Heart right ventricle (tissue), 16 donors: ENCODE measurements around the gene TAF10. TPM values are rescaled to one million over a fixed set of nuclear protein-coding genes. Genes with fewer than 3 reads are reported as not detected.

Experiments used
- ATAC-seq, 8 donors: fragments of 200-7000 bp; cut with Tn5 transposase; one replicate each; pipeline ENCODE4 v1.9.1; 2020; ENCODE audit warnings: mild to moderate bottlenecking in 8 of 8, moderate library complexity in 8 of 8, moderate number of reproducible peaks in 1 of 8
- DNase-seq, 2 donors: peaks; one replicate each; pipeline ENCODE4 v3.0.0-alpha.2; 2020
- H3K27ac ChIP-seq, 10 donors: fragments of 200-600 bp; sonication (generic) in 2 of 10; one replicate each; pipeline versions ENCODE4 v1.5.0 to v1.8.0; 2020 to 2022; ENCODE audit warnings: mild to moderate bottlenecking in 3 of 10
- H3K27me3 ChIP-seq, 7 donors: fragments of 200-600 bp; one replicate each; pipeline ENCODE4 v1.8.0; 2021 to 2022; ENCODE audit warnings: mild to moderate bottlenecking in 2 of 7
- H3K36me3 ChIP-seq, 9 donors: fragments of 200-600 bp; sonication (generic) in 1 of 9; one replicate each; pipeline versions ENCODE4 v1.5.0 to v1.8.0; 2020 to 2022; ENCODE audit warnings: mild to moderate bottlenecking in 2 of 9
- H3K4me1 ChIP-seq, 9 donors: fragments of 200-600 bp; sonication (generic) in 1 of 9; one replicate each; pipeline versions ENCODE4 v1.5.0 to v1.8.0; 2020 to 2022; ENCODE audit warnings: mild to moderate bottlenecking in 4 of 9
- H3K4me3 ChIP-seq, 10 donors: fragments of 200-600 bp; sonication (generic) in 2 of 10; one replicate each; pipeline versions ENCODE4 v1.5.0 to v1.8.0; 2020 to 2022; ENCODE audit warnings: mild to moderate bottlenecking in 7 of 10, moderate library complexity in 2 of 10
- H3K9me3 ChIP-seq, 11 donors: fragments of 200-600 bp in 10 of 11; sonication (generic) in 2 of 11; one replicate each; pipeline versions ENCODE4 v1.5.0 to v1.8.0; 2013 to 2022; ENCODE audit warnings: mild to moderate bottlenecking in 2 of 11, control low read depth in 1 of 11, moderate library complexity in 1 of 11
- CTCF ChIP-seq, 9 donors: fragments of 200-600 bp; sonication (generic) in 2 of 9; IDR thresholded peaks; one replicate each; pipeline versions ENCODE4 v1.5.0 to v1.8.0; 2021 to 2022; ENCODE audit warnings: antibody characterized with exemption in 9 of 9, mild to moderate bottlenecking in 5 of 9, moderate library complexity in 1 of 9
- WGBS, 2 donors: extraction: QIAGEN DNeasy Blood & Tissue Kit; methylation state at CpG; one replicate each; pipeline ENCODE4 v1.1.7; 2013; ENCODE audit warnings: inconsistent platforms in 1 of 2; 5-methylcytosine and 5-hydroxymethylcytosine counted together
- intact Hi-C, 10 donors: fragments of 100-400 bp; cut with DNase I; formaldehyde crosslinking; loops; one replicate each; pipeline versions ENCODE4 v1.11.1 to v1.14.2; 2022
- polyA plus RNA-seq, 2 donors: library from polyadenylated mRNA; stranded (reverse); fragments of 200-250 nt; gene quantifications; one replicate each; pipeline ENCODE4 v1.2.3, GENCODE V29; 2013
- total RNA-seq, 10 donors: library from RNA; stranded (reverse); fragmentation: NEBNext Ultra II Directional in 3 of 10; extraction: Animal tissue kit (Norgen Biotek cat#: 25700) in 3 of 10; gene quantifications; one replicate each; pipeline versions ENCODE4 v1.2.1 to v1.2.4, GENCODE V29; 2021 to 2023
- donor health status: Arrhythmogenic right ventricular cardiomyopathy.
- donor health status: ischemic (EF 13 %, LVEDD 7.1; RV severe dilation, severe dysfunction).
- donor health status: healthy with polysubstance abuse.
- donor health status: DM: no; HTN: yes; CAD: no.
- donor health status: DM: no; HTN: no; CAD: no.
- donor health status: ischemic (EF 25% LVEDD 6.9; RV normal size, moderate dysfunction).
- donor health status: ischemic (EF 25% LVEDD 5.7; RV mildly dilated, moderate dysfunction).
- donor health status: healthy.
- donor health status: DM: yes; HTN: yes; CAD: no.
- donor health status: Ischemic cardiomyopathy.
- donor health status: ischemic (EF 35%, LVEDD 5.7; RV mildly dilated, moderate dysfunction).
- donor health status: nonischemic (EF 11% LVEDD 7.7; RV severe dilation, severe dysfunction).
- donor health status: DM: yes; HTN: yes; CAD: no.
- donor health status: PGD.
- donor health status: ischemic (EF 29% LVEDD 5.4; RV normal size, mild dysfunction).
- donor health status: nonischemic (EF 23%, LVEDD 6.1; RV moderate dilation, normal function).

TAF10 gene
- total and polyA plus RNA-seq, 12 donors, result 78.0 to 254 (median 90.5) TPM

GRCh38 chr11:6563667-6564066 lies 48.3 kb downstream of the TAF10 start:
- WGBS, 2 donors, result 86 to 93% methylated on average over 10 of the region's 10 CpGs
- Histone ChIP-seq H3K4me1 (peaks cover 0 to 24% (median 5%) of the 10 kb centered on the region in 9 donors), H3K36me3 (peaks cover 0 to 12% (median 0%) of the 10 kb centered on the region in 9 donors), H3K27me3 (no peaks in the 10 kb centered on the region), H3K9me3 (no peaks in the 10 kb centered on the region), H3K27ac (no peak overlapping the region), H3K4me3 (no peak overlapping the region)
- intact Hi-C loops, result no loop called here
- DNase-seq, result no peak
- TF ChIP-seq CTCF (IDR thresholded peaks at IDR 0.05), result no peak
- ATAC-seq, result no peak

GRCh38 chr11:6563121-6563619 lies 48.8 kb downstream of the TAF10 start:
- H3K9me3 ChIP-seq, result no peaks in the 10 kb centered on the region
- H3K27me3 ChIP-seq, result no peaks in the 10 kb centered on the region
- ATAC-seq (no peak), DNase-seq (no peak)
- H3K4me1 ChIP-seq, result peaks cover 0 to 22% (median 3%) of the 10 kb centered on the region in 9 donors
- H3K27ac ChIP-seq, result no peak overlapping the region
- no peak for TF ChIP-seq CTCF (IDR thresholded peaks at IDR 0.05)
- peaks cover 0 to 12% (median 0%) of the 10 kb centered on the region in 9 donors for H3K36me3 ChIP-seq
- intact Hi-C loops, result no loop called here
- no peak overlapping the region for H3K4me3 ChIP-seq
- WGBS, 2 donors, result 94 to 98% methylated on average over 4 of the region's 4 CpGs

GRCh38 chr11:6561288-6561687 lies 50.7 kb downstream of the TAF10 start:
- Histone ChIP-seq H3K4me3 (no peak overlapping the region), H3K9me3 (no peaks in the 10 kb centered on the region), H3K27me3 (no peaks in the 10 kb centered on the region), H3K4me1 (peaks cover 0 to 11% (median 0%) of the 10 kb centered on the region in 9 donors), H3K36me3 (peaks cover 0 to 11% (median 0%) of the 10 kb centered on the region in 9 donors), H3K27ac (no peak overlapping the region)
- no peak for TF ChIP-seq CTCF (IDR thresholded peaks at IDR 0.05)
- WGBS, 2 donors, result 94 to 97% methylated on average over 3 of the region's 3 CpGs
- DNase-seq (no peak), ATAC-seq (no peak)
- intact Hi-C loops, result no loop called here

Other genes with a start within 250 kb of the TAF10 start
- 10 to 100 TPM; 57.4 to 88.1 (median 67.6) TPM for gene SMPD1, start 221.7 kb downstream of the TAF10 start, total RNA-seq
- 10 to 100 TPM; 53.8 to 62.1 TPM for gene SMPD1, start 221.7 kb downstream of the TAF10 start, polyA plus RNA-seq
- gene APBB1, start 193.1 kb downstream of the TAF10 start, total RNA-seq, result 10 to 100 TPM; 54.3 to 93.3 (median 65.2) TPM
- gene APBB1, start 193.1 kb downstream of the TAF10 start, polyA plus RNA-seq, result 10 to 100 TPM; 86.1 to 90.6 TPM
- under 1 TPM in 5 of 10 donors, not detected in 5; 0.33 to 0.55 (median 0.40) TPM for gene HPX, start 171.2 kb downstream of the TAF10 start, total RNA-seq
- under 1 TPM; 0.22 to 0.73 TPM for gene HPX, start 171.2 kb downstream of the TAF10 start, polyA plus RNA-seq
- gene TRIM3, start 138.3 kb downstream of the TAF10 start, total RNA-seq, result 10 to 100 TPM in 3 of 10 donors, 1 to 10 TPM in 7; 6.3 to 12.7 (median 8.7) TPM
- 10 to 100 TPM; 14.5 to 14.6 TPM for gene TRIM3, start 138.3 kb downstream of the TAF10 start, polyA plus RNA-seq
- gene ARFIP2, start 130.9 kb downstream of the TAF10 start, total RNA-seq, result 10 to 100 TPM; 12.4 to 23.0 (median 14.8) TPM
- 10 to 100 TPM; 16.2 to 36.8 TPM for gene ARFIP2, start 130.9 kb downstream of the TAF10 start, polyA plus RNA-seq
- gene TIMM10B, start 130.7 kb downstream of the TAF10 start, total RNA-seq, result 10 to 100 TPM; 13.8 to 21.6 (median 17.5) TPM
- 10 to 100 TPM; 10.0 to 16.3 TPM for gene TIMM10B, start 130.7 kb downstream of the TAF10 start, polyA plus RNA-seq
- gene DNHD1, start 114.9 kb downstream of the TAF10 start, total RNA-seq, result 1 to 10 TPM; 3.4 to 7.8 (median 6.5) TPM
- gene DNHD1, start 114.9 kb downstream of the TAF10 start, polyA plus RNA-seq, result 10 to 100 TPM in 1 of 2 donors, 1 to 10 TPM in 1; 1.7 to 13.8 TPM
- gene RRP8, start 8.6 kb downstream of the TAF10 start, total RNA-seq, result 10 to 100 TPM; 12.1 to 23.3 (median 20.5) TPM
- 10 to 100 TPM; 16.1 to 23.0 TPM for gene RRP8, start 8.6 kb downstream of the TAF10 start, polyA plus RNA-seq
- gene ILK, start 8.4 kb downstream of the TAF10 start, total RNA-seq, result 100 to 1,000 TPM; 150 to 247 (median 204) TPM
- gene ILK, start 8.4 kb downstream of the TAF10 start, polyA plus RNA-seq, result 100 to 1,000 TPM; 213 to 244 TPM
- gene TPP1, start 7.2 kb upstream of the TAF10 start, total RNA-seq, result 100 to 1,000 TPM in 2 of 10 donors, 10 to 100 TPM in 8; 56.3 to 132 (median 72.6) TPM
- gene TPP1, start 7.2 kb upstream of the TAF10 start, polyA plus RNA-seq, result 10 to 100 TPM; 31.9 to 34.6 TPM
- gene DCHS1, start 43.6 kb upstream of the TAF10 start, total RNA-seq, result 10 to 100 TPM in 3 of 10 donors, 1 to 10 TPM in 7; 7.1 to 12.4 (median 8.7) TPM
- gene DCHS1, start 43.6 kb upstream of the TAF10 start, polyA plus RNA-seq, result 1 to 10 TPM; 4.1 to 6.7 TPM
- gene MRPL17, start 71.1 kb upstream of the TAF10 start, total RNA-seq, result 10 to 100 TPM; 36.7 to 61.4 (median 45.5) TPM
- gene MRPL17, start 71.1 kb upstream of the TAF10 start, polyA plus RNA-seq, result 10 to 100 TPM; 55.2 to 69.1 TPM
- gene OR2AG2, start 159.8 kb upstream of the TAF10 start, total RNA-seq, result not detected
- gene OR2AG2, start 159.8 kb upstream of the TAF10 start, polyA plus RNA-seq, result not detected
- not detected for gene OR2AG1, start 170.8 kb upstream of the TAF10 start, total RNA-seq
- gene OR2AG1, start 170.8 kb upstream of the TAF10 start, polyA plus RNA-seq, result not detected
- gene OR6A2, start 187.5 kb upstream of the TAF10 start, total RNA-seq, result not detected
- not detected for gene OR6A2, start 187.5 kb upstream of the TAF10 start, polyA plus RNA-seq
- not detected for gene OR10A5, start 233.5 kb upstream of the TAF10 start, total RNA-seq
- gene OR10A5, start 233.5 kb upstream of the TAF10 start, polyA plus RNA-seq, result not detected